ENCODE data around the gene CDKN2A.

DNA sequence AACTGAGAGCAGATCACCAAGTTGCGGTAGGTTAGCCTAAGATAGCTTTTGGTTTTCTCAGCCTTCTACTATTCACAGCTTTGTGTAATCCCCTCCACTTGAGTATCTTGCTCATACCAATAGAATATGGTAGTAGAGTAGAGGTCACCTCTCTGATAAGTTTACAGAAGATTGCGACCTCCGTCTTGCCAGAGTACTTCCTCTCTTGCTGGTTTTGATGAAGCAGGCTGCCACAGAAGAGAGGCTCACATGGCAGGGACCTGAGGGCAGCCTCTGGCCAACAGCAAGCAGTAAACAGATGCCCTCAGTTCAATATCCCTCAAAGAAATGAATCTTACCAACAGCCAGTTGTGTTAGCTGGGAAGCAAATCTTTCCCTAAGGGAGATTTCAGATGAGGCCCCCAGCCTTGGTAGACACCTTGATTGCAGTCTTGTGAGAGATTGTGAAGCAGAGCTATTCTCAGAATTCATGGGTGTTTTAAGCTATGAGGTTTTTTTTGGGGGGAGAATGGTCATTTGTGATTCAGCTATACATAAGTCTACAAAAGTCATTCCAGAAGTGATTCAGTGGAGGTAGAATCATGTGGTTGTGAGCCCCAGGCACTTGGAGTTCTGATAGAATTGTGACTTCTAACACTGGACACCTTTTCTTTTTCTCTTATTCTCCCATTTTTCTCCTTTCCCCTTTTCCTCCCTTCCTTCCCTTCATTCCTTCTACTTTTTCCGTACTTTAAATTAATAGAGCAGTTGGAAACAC, 37.6 kb upstream of the CDKN2A start:
- TF ChIP-seq, protein P1, sequence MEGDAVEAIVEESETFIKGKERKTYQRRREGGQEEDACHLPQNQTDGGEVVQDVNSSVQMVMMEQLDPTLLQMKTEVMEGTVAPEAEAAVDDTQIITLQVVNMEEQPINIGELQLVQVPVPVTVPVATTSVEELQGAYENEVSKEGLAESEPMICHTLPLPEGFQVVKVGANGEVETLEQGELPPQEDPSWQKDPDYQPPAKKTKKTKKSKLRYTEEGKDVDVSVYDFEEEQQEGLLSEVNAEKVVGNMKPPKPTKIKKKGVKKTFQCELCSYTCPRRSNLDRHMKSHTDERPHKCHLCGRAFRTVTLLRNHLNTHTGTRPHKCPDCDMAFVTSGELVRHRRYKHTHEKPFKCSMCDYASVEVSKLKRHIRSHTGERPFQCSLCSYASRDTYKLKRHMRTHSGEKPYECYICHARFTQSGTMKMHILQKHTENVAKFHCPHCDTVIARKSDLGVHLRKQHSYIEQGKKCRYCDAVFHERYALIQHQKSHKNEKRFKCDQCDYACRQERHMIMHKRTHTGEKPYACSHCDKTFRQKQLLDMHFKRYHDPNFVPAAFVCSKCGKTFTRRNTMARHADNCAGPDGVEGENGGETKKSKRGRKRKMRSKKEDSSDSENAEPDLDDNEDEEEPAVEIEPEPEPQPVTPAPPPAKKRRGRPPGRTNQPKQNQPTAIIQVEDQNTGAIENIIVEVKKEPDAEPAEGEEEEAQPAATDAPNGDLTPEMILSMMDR (optimal IDR thresholded peaks at IDR 0.05 in 1 of 3, IDR thresholded peaks at IDR 0.05 in 1 of 3, conservative IDR thresholded peaks at IDR 0.05 in 1 of 3; ENCODE audit: extremely low read depth in 1 of 3, insufficient read depth in 2 of 3, low read length in 3 of 3), result no peak
- no peak for TF ChIP-seq EZH2 (IDR thresholded peaks at IDR 0.05; ENCODE audit: low read length)
